ENCODE results near the gene NOLC1. TPM values are rescaled to one million over a fixed set of nuclear protein-coding genes. Genes with fewer than 3 reads are reported as not detected.

NOLC1 gene
- total and polyA plus RNA-seq, 2 of the 13 experiments (the other 11 are each of a cell fraction or from before 2014, with no cell fraction given), result 50.6 to 81.0 TPM

GRCh38 chr10:102152545-102152890, 329 bp downstream of the NOLC1 start (continued):
- TF ChIP-seq ZNF331 (CRISPR knock-in tag; IDR thresholded peaks at IDR 0.05) (no peak), KDM2A (CRISPR knock-in tag; IDR thresholded peaks at IDR 0.05; ENCODE audit: borderline replicate concordance, low read depth) (no peak), ZNF549 (CRISPR knock-in tag; IDR thresholded peaks at IDR 0.05) (no peak), IRF1 (CRISPR knock-in tag; IDR thresholded peaks at IDR 0.05; ENCODE audit: low read depth) (no peak), HOXA5 (CRISPR knock-in tag; IDR thresholded peaks at IDR 0.05) (no peak; the same call in 1 of the 2 replicates), RFX3 (CRISPR knock-in tag; IDR thresholded peaks at IDR 0.05) (no peak), POGK (CRISPR knock-in tag; conservative IDR thresholded peaks at IDR 0.05) (no peak), CHCHD3 (CRISPR knock-in tag; IDR thresholded peaks at IDR 0.05) (no peak), ZSCAN5A (CRISPR knock-in tag; IDR thresholded peaks at IDR 0.05; ENCODE audit: borderline replicate concordance) (no peak), ZFYVE20 (CRISPR knock-in tag; IDR thresholded peaks at IDR 0.05; ENCODE audit: borderline replicate concordance, low read depth) (no peak), SRY (CRISPR knock-in tag; IDR thresholded peaks at IDR 0.05) (no peak), AHDC1 (CRISPR knock-in tag; IDR thresholded peaks at IDR 0.05; ENCODE audit: borderline replicate concordance) (peak; percentile 19; the same call in 1 of the 2 replicates), ZBTB7A (CRISPR knock-in tag; IDR thresholded peaks at IDR 0.05) (no peak; the same call in 1 of the 2 replicates), MTF2 (CRISPR knock-in tag; IDR thresholded peaks at IDR 0.05; ENCODE audit: borderline replicate concordance) (no peak), ZFX (CRISPR knock-in tag; IDR thresholded peaks at IDR 0.05; ENCODE audit: low read depth) (0 out of 2 replicates have a peak, but pooled peaks have one; percentile 45), FOSL1 (CRISPR knock-in tag; IDR thresholded peaks at IDR 0.05; ENCODE audit: borderline replicate concordance) (no peak), ZNF547 (CRISPR knock-in tag; IDR thresholded peaks at IDR 0.05) (peak; percentile 76), KLF9 (CRISPR knock-in tag; IDR thresholded peaks at IDR 0.05; ENCODE audit: low read depth) (no peak), ZMAT3 (CRISPR knock-in tag; conservative IDR thresholded peaks at IDR 0.05) (no peak), MAX (IDR thresholded peaks at IDR 0.05) (peak; percentile 82), KLF16 (CRISPR knock-in tag; IDR thresholded peaks at IDR 0.05) (peak in 1 of 2 experiments; percentile 3; a peak in 1 of 4 replicates), ZNF567 (CRISPR knock-in tag; IDR thresholded peaks at IDR 0.05; ENCODE audit: borderline replicate concordance) (no peak)

Measured in HepG2 (cell line).